Uterus (tissue), 2 donors: ENCODE data around the gene FAM234A.

Experiments used
- POLR2A ChIP-seq, 2 donors: fragments of 450-650 bp; IDR thresholded peaks; one replicate each; pipeline ENCODE4 v1.6.1; 2016; ENCODE audit warnings: antibody characterized with exemption in 2 of 2, mild to moderate bottlenecking in 1 of 2, moderate library complexity in 1 of 2
- TF ChIP-seq, protein P1 (sequence below), 4 experiments: fragments of 200-600 bp in 2 of 4; fragments of 450-650 bp in 2 of 4; sonication (generic) in 2 of 4; IDR thresholded peaks; one replicate each; pipeline ENCODE4 v1.5.1; 2016 to 2019; ENCODE audit warnings: antibody characterized with exemption in 4 of 4, mild to moderate bottlenecking in 2 of 4, moderate library complexity in 1 of 4

DNA sequence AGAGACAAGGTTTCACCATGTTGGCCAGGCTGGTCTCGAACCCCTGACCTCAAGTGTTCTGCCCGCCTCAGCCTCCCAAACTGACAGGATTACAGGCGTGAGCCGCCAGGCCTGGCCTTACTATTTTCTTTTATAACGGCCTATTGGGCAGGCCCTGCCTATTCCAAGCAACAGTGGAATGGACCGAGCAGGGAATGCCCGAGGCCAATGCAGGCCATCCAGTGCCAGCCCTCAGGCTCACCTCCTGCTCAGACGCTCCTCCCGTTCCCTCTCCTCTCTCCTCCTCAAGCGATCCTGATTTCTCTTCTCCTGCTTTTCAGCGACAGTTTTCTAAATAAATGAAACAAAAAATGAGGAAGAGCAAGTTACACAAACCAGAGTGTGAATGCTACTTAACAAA is 41.9 kb upstream of the FAM234A start:
- TF ChIP-seq, protein P1, sequence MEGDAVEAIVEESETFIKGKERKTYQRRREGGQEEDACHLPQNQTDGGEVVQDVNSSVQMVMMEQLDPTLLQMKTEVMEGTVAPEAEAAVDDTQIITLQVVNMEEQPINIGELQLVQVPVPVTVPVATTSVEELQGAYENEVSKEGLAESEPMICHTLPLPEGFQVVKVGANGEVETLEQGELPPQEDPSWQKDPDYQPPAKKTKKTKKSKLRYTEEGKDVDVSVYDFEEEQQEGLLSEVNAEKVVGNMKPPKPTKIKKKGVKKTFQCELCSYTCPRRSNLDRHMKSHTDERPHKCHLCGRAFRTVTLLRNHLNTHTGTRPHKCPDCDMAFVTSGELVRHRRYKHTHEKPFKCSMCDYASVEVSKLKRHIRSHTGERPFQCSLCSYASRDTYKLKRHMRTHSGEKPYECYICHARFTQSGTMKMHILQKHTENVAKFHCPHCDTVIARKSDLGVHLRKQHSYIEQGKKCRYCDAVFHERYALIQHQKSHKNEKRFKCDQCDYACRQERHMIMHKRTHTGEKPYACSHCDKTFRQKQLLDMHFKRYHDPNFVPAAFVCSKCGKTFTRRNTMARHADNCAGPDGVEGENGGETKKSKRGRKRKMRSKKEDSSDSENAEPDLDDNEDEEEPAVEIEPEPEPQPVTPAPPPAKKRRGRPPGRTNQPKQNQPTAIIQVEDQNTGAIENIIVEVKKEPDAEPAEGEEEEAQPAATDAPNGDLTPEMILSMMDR (IDR thresholded peaks at IDR 0.05): no peak
- TF ChIP-seq POLR2A (IDR thresholded peaks at IDR 0.05): no peak
